T-helper 1 cell treated with Interleukin-12 subunit alpha and Interleukin-12 subunit beta and Interleukin-4 antibody, amounts not matched to agents 30 μg/mL and 1 μg/mL, for 36 hours (primary cell): Measurements from ENCODE around the gene KRTAP7-1.

Experiments
- H3K27ac Mint-ChIP-seq: one replicate; pipeline ENCODE4 v1.8.0; 2021; ENCODE audit warnings: mild to moderate bottlenecking, mixed read lengths
- H3K27me3 Mint-ChIP-seq: one replicate; pipeline ENCODE4 v1.8.0; 2021; ENCODE audit warnings: low read depth, mixed read lengths
- H3K36me3 Mint-ChIP-seq: one replicate; pipeline ENCODE4 v1.8.0; 2021; ENCODE audit warnings: low read depth, mixed read lengths
- H3K4me1 Mint-ChIP-seq: one replicate; pipeline ENCODE4 v1.8.0; 2021; ENCODE audit warnings: low read depth, mixed read lengths
- H3K4me3 Mint-ChIP-seq: one replicate; pipeline ENCODE4 v1.8.0; 2021; ENCODE audit warnings: mild to moderate bottlenecking, moderate library complexity, mixed read lengths
- H3K9me3 Mint-ChIP-seq: one replicate; pipeline ENCODE4 v1.8.0; 2021; ENCODE audit warnings: mixed read lengths

Gene KRTAP7-1, protein sequence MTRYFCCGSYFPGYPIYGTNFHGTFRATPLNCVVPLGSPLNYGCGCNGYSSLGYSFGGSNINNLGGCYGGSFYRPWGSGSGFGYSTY

DNA sequence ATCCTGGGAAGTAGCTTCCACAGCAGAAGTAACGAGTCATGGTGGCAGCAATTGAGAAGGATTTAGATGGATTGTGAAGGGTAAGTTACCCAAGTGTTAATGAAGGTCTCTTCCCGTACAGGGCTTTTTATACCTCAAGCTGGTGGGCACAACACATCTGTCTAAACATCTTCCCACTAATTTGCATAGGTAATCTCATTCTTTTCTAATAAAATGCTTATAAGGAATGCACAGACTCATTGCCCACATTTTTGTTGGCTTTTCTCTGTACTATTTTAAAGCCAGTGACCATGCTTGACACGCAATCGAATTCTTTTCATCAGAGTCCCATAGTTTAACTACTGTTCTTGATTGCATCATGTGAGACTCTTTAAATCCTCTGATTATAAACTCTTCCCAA is at the start of gene KRTAP7-1:
KRTAP7-1 (minus strand) TSS at position 101 of the 400 bp plus-strand sequence; CDS start at position 40, 61 bp downstream.
- H3K27ac Mint-ChIP-seq, result no peak within 1 kb of the TSS
- H3K27me3 Mint-ChIP-seq, result peaks cover 6% of the 10 kb centered on the region
- no peaks in the 10 kb centered on the region for H3K4me1 Mint-ChIP-seq
- H3K4me3 Mint-ChIP-seq, result no peak within 1 kb of the TSS
- H3K9me3 Mint-ChIP-seq, result peaks cover 4% of the 10 kb centered on the region
- no peaks in the 10 kb centered on the region for H3K36me3 Mint-ChIP-seq

DNA sequence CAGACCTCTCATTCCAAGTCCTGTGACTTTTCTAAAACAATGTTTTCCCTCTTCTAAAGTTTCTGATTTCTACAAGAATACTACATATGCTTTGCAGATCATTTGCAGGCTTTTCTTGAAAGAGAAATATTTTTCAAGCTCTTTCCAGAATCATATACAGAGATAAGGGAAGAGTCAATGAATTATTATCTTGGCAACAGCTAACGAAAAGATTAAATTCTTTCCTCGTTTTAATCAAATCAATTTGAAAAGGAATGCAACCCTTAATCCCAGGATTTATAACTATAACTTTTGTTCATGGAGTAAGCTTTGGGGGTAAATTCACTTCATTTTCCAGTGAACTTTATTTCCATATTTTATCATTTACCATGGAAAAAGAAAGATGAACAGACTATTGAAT is 45.0 kb upstream of the KRTAP7-1 start:
- no peaks in the 10 kb centered on the region for H3K27me3 Mint-ChIP-seq
- no peaks in the 10 kb centered on the region for H3K36me3 Mint-ChIP-seq
- no peaks in the 10 kb centered on the region for H3K9me3 Mint-ChIP-seq
- no peak overlapping the region for H3K27ac Mint-ChIP-seq
- no peaks in the 10 kb centered on the region for H3K4me1 Mint-ChIP-seq
- H3K4me3 Mint-ChIP-seq, result no peak overlapping the region

DNA sequence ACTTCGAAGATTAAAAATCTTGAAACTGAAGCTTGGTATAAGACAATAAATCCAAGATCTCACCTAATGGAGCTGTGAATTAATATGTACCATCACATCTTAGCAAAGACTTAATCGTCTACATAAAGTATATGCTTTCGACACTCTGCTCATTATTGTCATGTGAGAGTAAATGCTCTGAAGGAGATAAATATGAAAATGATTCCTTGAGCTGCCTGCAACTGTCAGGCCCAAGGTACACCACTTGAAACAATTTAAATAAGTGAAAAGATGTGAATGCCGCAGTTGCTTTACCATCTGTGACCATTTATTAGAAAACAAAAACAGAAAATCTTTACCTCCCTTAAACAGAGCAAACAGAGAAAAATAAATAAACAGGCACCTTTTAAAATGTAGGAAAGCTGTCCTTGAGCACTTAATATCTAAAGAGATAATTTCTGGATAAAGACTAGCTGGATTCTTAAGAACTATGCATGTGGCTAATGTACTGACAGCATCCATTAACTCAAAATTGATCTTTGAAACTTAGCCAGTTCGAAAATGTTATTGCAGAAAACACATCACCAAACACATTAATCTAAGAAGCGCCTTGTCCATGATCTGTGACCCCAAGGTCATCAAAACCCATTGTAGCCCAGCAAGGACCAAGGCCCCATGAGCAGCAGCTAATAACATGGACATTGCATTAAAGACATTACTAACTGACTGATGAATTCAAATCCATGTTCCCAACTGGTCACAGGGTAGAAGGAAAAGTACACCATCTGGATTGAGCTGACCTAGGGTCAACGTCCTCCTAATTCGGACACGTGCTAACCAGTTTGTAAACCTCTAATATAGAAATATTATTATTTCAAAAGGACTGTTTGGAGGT is 18.3 kb upstream of the KRTAP7-1 start:
- no peaks in the 10 kb centered on the region for H3K36me3 Mint-ChIP-seq
- H3K27ac Mint-ChIP-seq, result no peak overlapping the region
- no peak overlapping the region for H3K4me3 Mint-ChIP-seq
- peaks cover 4% of the 10 kb centered on the region for H3K27me3 Mint-ChIP-seq
- no peaks in the 10 kb centered on the region for H3K9me3 Mint-ChIP-seq
- no peaks in the 10 kb centered on the region for H3K4me1 Mint-ChIP-seq

DNA sequence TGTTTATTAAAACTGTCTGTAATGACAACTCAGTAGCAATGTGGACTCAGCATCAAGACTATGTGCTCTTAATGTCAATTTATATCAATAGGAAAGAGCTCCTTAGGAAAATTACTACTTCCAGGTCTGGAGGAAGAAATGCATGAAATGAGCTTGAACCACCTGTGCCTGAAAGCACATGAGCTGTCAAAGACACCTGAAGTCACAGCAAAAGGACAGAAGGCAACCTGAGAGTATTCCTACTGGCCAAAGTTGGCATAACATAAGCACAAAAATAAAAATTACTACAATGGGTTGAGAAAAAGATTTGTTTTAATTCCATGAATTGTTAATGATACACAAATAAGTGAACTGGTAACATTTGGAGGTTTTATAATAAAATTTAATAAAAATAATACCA is 13.4 kb upstream of the KRTAP7-1 start:
- no peaks in the 10 kb centered on the region for H3K4me1 Mint-ChIP-seq
- H3K9me3 Mint-ChIP-seq, result peaks cover 4% of the 10 kb centered on the region
- no peak overlapping the region for H3K4me3 Mint-ChIP-seq
- no peak overlapping the region for H3K27ac Mint-ChIP-seq
- H3K27me3 Mint-ChIP-seq, result peaks cover 9% of the 10 kb centered on the region
- no peaks in the 10 kb centered on the region for H3K36me3 Mint-ChIP-seq

DNA sequence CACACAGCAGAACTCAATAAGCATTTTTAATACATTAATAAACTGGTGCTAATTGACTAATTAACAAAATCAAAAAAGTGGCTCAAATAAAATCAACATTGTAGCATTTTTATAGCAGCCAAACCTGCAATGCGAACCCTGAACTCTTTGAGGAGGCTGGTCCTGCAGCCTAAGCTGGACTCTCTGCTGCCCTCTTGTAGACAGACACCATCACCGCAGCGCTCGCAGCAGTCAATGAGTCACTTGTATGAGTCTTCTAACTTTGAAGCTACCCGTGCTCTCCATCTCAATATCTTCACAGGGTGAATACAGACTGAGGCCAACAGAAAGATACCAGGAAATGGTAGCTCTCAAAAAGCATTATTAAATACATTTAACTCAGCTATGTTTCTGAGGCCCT is 9.7 kb upstream of the KRTAP7-1 start:
- Mint-ChIP-seq H3K9me3 (peaks cover 4% of the 10 kb centered on the region), H3K36me3 (no peaks in the 10 kb centered on the region), H3K27ac (no peak overlapping the region), H3K27me3 (peaks cover 7% of the 10 kb centered on the region), H3K4me3 (no peak overlapping the region), H3K4me1 (no peaks in the 10 kb centered on the region)

DNA sequence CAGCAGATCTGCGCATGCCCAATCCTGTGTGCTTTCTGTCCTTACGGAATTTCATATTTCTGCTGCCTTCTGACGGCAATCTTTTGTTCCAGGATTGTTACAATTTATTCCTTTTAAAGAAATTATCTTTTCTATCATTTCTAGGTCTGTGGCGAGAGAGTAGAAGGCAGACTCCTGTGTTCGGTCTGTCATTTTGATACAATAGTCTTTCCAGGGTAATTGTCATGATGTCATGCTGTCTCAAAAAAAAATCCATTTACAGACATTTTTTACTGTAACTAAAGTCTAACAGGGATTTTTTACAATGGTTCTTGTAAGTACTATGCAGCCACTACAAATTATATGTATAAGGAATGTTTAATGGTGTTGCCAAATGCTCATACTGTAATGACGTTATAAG is 9.0 kb upstream of the KRTAP7-1 start:
- no peaks in the 10 kb centered on the region for H3K4me1 Mint-ChIP-seq
- H3K27me3 Mint-ChIP-seq, result peaks cover 7% of the 10 kb centered on the region
- H3K27ac Mint-ChIP-seq, result no peak overlapping the region
- H3K4me3 Mint-ChIP-seq, result no peak overlapping the region
- H3K36me3 Mint-ChIP-seq, result no peaks in the 10 kb centered on the region
- H3K9me3 Mint-ChIP-seq, result peaks cover 4% of the 10 kb centered on the region

DNA sequence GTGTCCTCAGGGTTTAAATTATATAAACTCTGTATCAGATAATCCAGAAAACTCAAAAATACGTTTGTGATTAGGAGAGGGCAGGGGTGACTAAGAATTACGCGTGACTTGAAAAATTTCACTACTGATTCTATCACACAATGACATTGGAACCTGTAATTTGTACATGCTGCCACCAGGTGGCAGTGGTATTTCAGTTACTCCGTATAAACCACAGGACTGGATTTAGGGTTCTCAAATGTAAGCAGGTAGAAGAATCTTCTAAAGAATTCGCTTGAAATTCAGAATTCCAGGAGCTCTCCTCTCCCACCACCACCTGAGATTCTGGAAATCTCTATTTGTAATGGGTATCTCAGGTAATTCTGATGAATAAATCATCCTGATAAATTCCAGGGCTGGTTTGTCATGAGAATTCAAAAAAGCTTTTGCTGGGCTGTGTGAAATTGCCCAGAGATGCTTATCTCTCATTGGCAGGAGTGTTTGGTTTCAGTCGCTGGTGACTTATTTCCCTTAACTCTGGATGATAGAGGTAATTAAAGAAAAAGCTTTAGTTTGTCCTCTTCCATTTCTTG is 1.7 kb upstream of the KRTAP7-1 start:
- no peaks in the 10 kb centered on the region for H3K4me1 Mint-ChIP-seq
- no peaks in the 10 kb centered on the region for H3K36me3 Mint-ChIP-seq
- H3K9me3 Mint-ChIP-seq, result peaks cover 4% of the 10 kb centered on the region
- H3K4me3 Mint-ChIP-seq, result no peak overlapping the region
- no peak overlapping the region for H3K27ac Mint-ChIP-seq
- H3K27me3 Mint-ChIP-seq, result peaks cover 6% of the 10 kb centered on the region

DNA sequence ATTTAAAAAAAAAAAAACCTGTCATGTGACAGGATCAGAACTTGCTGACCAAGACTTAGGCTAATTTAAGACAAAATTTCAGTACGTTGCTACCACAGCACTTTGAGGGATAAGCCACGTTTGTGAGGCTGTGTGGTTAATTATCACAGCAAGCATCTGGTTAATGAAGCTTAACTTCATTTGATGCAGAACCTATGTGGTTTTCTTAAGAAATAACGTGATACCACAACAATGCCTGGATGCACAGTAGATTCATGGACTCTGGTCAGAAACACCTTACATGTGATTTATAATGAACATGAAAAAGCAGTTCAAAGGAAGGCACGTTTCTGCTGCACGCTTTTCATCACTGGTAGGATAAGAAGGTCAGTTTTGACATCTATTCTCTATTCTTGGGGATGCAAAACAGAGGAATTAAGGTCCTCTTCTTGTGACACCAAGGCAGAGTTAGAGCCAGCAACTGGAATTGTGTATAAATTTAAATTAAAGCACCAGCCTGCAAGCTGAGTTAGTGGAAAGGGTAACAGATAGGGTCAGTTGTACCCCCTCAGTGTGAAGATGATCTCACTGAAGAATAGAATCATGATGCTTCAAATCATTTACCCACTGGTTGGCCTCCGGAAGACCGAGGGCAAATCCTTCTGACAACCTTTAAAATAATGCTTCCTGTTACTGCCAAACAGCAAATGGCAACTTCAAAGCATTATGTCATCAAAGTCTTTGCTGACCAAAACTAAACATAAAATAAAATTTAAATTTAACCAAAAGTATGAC is 10.5 kb downstream of the KRTAP7-1 start:
- H3K9me3 Mint-ChIP-seq, result no peaks in the 10 kb centered on the region
- no peaks in the 10 kb centered on the region for H3K4me1 Mint-ChIP-seq
- no peak overlapping the region for H3K4me3 Mint-ChIP-seq
- no peak overlapping the region for H3K27ac Mint-ChIP-seq
- no peaks in the 10 kb centered on the region for H3K36me3 Mint-ChIP-seq
- H3K27me3 Mint-ChIP-seq, result no peaks in the 10 kb centered on the region

DNA sequence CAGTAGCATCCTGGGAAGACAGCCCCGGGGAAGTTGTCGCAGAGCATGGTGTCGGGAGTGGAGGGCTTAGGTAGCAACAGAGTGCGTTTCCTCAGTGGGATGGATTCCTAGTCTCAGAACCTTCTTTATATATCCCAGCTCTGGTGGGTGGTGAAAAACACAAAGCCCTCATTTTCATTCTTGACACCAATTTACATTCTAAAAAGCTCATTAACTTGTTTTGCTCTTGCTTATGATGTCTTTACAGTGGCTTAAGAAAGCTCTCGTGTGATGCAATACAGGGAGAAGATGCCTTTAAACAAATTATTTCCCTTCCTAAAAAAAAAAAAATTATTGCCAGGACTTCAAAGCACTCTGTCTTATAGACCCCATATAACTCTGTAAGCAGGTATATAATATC is 16.4 kb downstream of the KRTAP7-1 start, which contains the start of gene KRTAP8-1:
KRTAP8-1 (minus strand) TSS at position 101 of the 400 bp plus-strand sequence; CDS start at position 47, 54 bp downstream.
- H3K4me1 Mint-ChIP-seq, result no peaks in the 10 kb centered on the region
- H3K36me3 Mint-ChIP-seq, result no peaks in the 10 kb centered on the region
- no peaks in the 10 kb centered on the region for H3K9me3 Mint-ChIP-seq
- no peaks in the 10 kb centered on the region for H3K27me3 Mint-ChIP-seq
- no peak within 1 kb of the TSS for H3K27ac Mint-ChIP-seq
- no peak within 1 kb of the TSS for H3K4me3 Mint-ChIP-seq

DNA sequence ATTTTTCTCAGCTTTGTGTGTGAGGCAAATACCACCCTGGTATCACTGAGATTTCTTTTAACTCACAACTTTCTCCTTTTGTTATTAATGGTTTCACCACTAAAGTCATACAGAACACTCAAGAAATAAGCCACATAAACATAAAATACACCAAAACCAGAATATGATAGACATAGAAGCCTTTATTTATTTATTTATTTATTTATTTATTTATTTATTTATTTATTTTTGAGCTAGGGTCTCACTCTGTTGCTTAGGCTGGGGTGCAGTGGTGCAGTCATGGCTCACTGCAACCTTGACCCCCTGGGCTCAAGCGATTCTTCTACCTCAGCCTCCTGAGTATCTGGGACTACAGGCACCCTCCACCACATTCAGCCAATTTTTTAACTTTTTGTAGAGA is 29.0 kb downstream of the KRTAP7-1 start:
- H3K36me3 Mint-ChIP-seq, result no peaks in the 10 kb centered on the region
- no peaks in the 10 kb centered on the region for H3K27me3 Mint-ChIP-seq
- no peak overlapping the region for H3K4me3 Mint-ChIP-seq
- H3K4me1 Mint-ChIP-seq, result no peaks in the 10 kb centered on the region
- H3K9me3 Mint-ChIP-seq, result peaks cover 6% of the 10 kb centered on the region
- H3K27ac Mint-ChIP-seq, result no peak overlapping the region

DNA sequence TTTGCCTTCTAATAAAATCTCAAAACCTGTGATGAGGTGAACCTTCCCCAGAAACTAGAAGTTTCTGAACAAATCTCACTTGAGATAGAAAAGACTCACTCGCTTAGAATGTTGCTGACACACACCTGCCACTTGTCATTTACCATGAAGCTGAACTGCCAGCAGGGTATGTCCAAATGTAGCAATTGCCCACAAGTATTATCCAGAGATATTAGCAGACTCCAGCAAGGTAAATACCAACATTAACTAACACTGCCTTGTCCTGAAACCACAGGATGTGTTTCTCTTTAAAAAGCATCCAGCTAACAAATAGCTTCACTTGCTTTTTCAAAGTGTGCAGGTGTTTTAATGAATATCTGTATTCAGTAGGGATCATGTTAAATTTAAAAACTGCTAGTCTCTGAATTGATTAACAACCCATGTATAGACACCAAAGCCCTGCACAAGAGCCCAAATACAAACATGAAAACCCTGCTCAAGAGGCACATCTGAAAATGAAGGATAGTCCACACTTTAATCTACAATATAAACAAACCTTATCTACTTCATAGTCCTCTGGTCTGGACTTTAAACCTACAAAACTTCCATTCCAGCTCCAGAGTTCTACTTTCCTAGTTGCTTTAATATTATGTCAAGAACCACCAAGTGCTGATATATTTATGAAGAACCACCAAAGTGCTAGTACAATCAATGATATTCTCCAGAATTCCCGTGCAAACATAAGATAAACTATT is 35.8 kb downstream of the KRTAP7-1 start:
- no peaks in the 10 kb centered on the region for H3K36me3 Mint-ChIP-seq
- H3K4me3 Mint-ChIP-seq, result no peak overlapping the region
- no peaks in the 10 kb centered on the region for H3K27me3 Mint-ChIP-seq
- H3K4me1 Mint-ChIP-seq, result no peaks in the 10 kb centered on the region
- no peak overlapping the region for H3K27ac Mint-ChIP-seq
- no peaks in the 10 kb centered on the region for H3K9me3 Mint-ChIP-seq

DNA sequence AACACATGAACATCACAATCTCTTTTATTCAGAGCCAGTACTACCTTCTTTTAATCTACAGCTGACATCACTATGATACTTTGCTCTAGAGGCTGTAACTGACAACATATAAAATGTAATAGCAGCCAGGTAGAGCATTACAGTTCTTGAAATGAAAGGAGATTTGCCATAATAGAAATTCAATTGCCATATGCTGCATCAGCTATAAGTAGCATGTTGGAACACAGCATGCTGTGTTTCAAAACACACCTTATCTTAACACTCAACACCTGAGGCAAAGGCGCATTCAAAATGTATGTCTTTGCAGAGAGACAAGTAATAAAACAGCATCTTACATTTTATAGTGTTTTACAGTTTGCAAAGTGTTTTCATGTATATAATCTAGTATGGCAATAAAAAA is 50.3 kb downstream of the KRTAP7-1 start:
- H3K9me3 Mint-ChIP-seq, result no peaks in the 10 kb centered on the region
- H3K27me3 Mint-ChIP-seq, result no peaks in the 10 kb centered on the region
- no peak overlapping the region for H3K27ac Mint-ChIP-seq
- H3K4me3 Mint-ChIP-seq, result no peak overlapping the region
- no peaks in the 10 kb centered on the region for H3K4me1 Mint-ChIP-seq
- no peaks in the 10 kb centered on the region for H3K36me3 Mint-ChIP-seq
